C4-2B (cell line): ENCODE data around the gene SPARC.

Experiments
- ZFX ChIP-seq: fragments of 450-650 bp; IDR thresholded peaks from 2 replicates; pipeline ENCODE4 v1.6.1; 2017
- TF ChIP-seq, protein P1 (sequence below): fragments of 450-650 bp; conservative IDR thresholded peaks from 2 replicates; pipeline ENCODE4 v1.5.1; 2017; ENCODE audit warnings: mild to moderate bottlenecking

DNA sequence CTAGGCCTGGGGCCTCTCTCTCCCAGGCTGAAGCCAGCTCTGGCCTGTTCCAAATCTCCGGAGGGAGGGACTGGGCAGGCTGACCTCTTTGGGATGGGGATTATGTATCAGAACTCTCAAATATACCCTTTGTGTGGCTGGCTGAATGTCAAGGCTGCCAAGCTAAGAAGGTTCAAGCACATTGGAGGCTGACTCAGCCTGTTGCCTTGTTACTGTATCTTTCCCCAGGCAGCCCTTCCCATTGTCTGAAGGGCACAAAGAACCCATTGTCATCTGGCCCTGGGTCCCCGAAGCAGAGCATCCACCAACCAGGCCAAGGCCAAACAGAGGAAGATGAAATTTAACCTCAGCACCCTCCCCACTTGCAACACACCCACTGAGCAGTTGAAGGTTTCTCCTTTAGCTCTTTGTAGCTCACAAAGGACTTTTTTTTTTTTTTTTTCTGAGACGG is 7.3 kb upstream of the SPARC start:
- TF ChIP-seq, protein P1, sequence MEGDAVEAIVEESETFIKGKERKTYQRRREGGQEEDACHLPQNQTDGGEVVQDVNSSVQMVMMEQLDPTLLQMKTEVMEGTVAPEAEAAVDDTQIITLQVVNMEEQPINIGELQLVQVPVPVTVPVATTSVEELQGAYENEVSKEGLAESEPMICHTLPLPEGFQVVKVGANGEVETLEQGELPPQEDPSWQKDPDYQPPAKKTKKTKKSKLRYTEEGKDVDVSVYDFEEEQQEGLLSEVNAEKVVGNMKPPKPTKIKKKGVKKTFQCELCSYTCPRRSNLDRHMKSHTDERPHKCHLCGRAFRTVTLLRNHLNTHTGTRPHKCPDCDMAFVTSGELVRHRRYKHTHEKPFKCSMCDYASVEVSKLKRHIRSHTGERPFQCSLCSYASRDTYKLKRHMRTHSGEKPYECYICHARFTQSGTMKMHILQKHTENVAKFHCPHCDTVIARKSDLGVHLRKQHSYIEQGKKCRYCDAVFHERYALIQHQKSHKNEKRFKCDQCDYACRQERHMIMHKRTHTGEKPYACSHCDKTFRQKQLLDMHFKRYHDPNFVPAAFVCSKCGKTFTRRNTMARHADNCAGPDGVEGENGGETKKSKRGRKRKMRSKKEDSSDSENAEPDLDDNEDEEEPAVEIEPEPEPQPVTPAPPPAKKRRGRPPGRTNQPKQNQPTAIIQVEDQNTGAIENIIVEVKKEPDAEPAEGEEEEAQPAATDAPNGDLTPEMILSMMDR: no peak
- TF ChIP-seq ZFX: no peak
